BLaER1 treated with 17β-estradiol and CSF1 and Interleukin-3, amounts not matched to agents 10 nM and 100 nM (cell line): Measurements from ENCODE around the gene LHX3.
A peak's percentile ranks its signal among the peaks of the same experiment; 100 is the strongest.
"Not testable (repeated sequence)": the region's sequence is repeated elsewhere in the genome, so short reads cannot be mapped to it uniquely, and the experiment has no call there.

Experiments
- H3K27ac ChIP-seq, 11 experiments: shearing (Covaris generic); formaldehyde crosslinking; 2 replicates each; pipeline ENCODE4 v1.8.1; 2022
- H3K27me3 ChIP-seq, 11 experiments: shearing (Covaris generic); formaldehyde crosslinking; 2 replicates each; pipeline ENCODE4 v1.8.1; 2022
- H3K36me3 ChIP-seq, 11 experiments: shearing (Covaris generic); formaldehyde crosslinking; 2 replicates each; pipeline ENCODE4 v1.8.1; 2022
- H3K4me1 ChIP-seq, 10 experiments: shearing (Covaris generic); formaldehyde crosslinking; 2 replicates each; pipeline ENCODE4 v1.8.1; 2022
- H3K4me2 ChIP-seq, 11 experiments: shearing (Covaris generic); formaldehyde crosslinking; 2 replicates each; pipeline ENCODE4 v1.8.1; 2022
- H3K4me3 ChIP-seq, 10 experiments: shearing (Covaris generic); formaldehyde crosslinking; 2 replicates each; pipeline ENCODE4 v1.8.1; 2022
- H3K9ac ChIP-seq, 11 experiments: shearing (Covaris generic); formaldehyde crosslinking; 2 replicates each; pipeline ENCODE4 v1.8.1; 2022
- H3K9me3 ChIP-seq, 11 experiments: shearing (Covaris generic); formaldehyde crosslinking; replicated peaks in 1 of 11; 2 replicates each; pipeline ENCODE4 v1.8.1; 2022
- H4K20me1 ChIP-seq, 11 experiments: shearing (Covaris generic); formaldehyde crosslinking; 2 replicates each; pipeline ENCODE4 v1.8.1; 2022
- Cebpa-rat ChIP-seq, 11 experiments: shearing (Covaris generic); IDR thresholded peaks; 2 replicates each; pipeline ENCODE4 v1.8.1; 2022

LHX3 gene

DNA sequence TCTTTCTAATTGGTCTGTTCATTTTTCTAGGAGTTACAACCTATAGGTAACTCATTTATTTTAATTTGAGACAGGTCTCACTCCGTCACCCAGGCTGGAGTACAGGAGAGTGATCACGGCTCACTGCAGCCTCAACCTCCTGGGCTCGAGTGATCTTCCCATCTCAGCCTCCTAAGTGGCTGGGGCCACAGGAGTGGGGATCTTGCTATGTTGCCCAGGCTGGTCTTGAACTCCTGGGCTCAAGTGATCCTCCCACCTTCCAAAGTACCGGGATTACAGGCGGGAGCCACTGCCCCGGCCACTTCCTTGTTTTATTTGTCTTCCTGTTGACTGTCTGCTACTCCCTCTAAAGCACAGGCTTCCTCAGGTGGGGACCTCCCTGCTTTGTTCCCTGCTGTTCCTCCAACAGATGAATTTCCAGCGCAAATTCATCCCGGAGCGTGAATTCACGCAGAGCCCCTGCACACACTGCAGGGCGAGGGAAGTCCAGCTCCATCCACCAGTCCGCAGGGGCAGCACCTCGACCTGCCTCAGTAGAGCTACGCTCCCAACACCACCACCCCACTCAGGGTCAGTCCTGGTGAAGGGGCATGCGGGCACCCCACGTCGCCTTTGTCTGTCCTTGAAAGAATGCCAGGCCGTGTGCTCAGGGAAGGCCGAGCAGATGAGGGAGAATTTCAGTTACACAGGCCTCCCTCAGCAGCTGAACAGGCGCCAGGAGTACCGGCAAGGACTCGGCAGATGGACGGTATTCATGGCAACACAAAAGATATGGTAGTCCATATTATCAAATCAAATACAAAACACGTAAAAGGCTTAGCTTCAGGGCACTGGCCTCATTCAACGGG, 34.4 kb upstream of the LHX3 start:
- TF ChIP-seq Cebpa-rat (IDR thresholded peaks at IDR 0.05) = no peak
- Histone ChIP-seq H3K4me1 (peaks cover 61 to 100% (median 100%) of the 10 kb centered on the region in 10 experiments), H3K4me3 (peak overlapping the region in 4 of 10 experiments; percentile 20 to 53 (median 30); a peak in 5 of 20 replicates), H4K20me1 (peaks cover 63 to 100% (median 100%) of the 10 kb centered on the region in 11 experiments; a peak in 21 of 22 replicates), H3K27ac (peak overlapping the region in 5 of 11 experiments; percentile 6 to 57 (median 52); a peak in 9 of 22 replicates), H3K9ac (peak overlapping the region in 6 of 11 experiments; percentile 6 to 66 (median 52); a peak in 11 of 22 replicates), H3K4me2 (peak overlapping the region; percentile 70 to 100 (median 95)), H3K9me3 (no peaks in the 10 kb centered on the region), H3K27me3 (peaks cover 0 to 35% (median 0%) of the 10 kb centered on the region in 11 experiments; a peak in 6 of 22 replicates), H3K36me3 (peaks cover 8 to 47% (median 32%) of the 10 kb centered on the region in 11 experiments; a peak in 20 of 22 replicates)

DNA sequence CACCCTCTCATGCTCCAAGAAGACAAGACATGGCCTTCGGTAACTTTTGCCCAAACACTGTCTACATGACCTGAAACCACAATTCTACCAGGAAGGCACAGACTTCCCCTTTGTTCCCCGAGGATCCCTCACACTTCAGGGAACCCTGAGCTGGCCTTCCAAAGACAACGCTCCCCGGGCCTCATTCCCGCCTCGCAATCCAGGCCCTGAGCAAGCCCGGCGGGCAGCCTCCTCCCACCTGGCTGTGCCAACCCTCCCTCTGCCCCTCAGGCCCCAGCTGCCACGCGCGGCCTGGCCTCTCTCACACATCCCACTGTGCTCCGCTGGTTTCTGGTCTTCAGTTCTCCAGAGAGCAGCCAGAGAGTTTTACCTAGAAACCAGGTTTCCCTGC, 33.4 kb upstream of the LHX3 start:
- Histone ChIP-seq H3K4me2 (peak overlapping the region; percentile 70 to 100 (median 95)), H3K9ac (peak overlapping the region in 7 of 11 experiments; percentile 15 to 66 (median 47); a peak in 13 of 22 replicates), H3K27me3 (peaks cover 0 to 41% (median 0%) of the 10 kb centered on the region in 11 experiments; a peak in 6 of 22 replicates), H3K36me3 (peaks cover 8 to 51% (median 32%) of the 10 kb centered on the region in 11 experiments; a peak in 20 of 22 replicates), H4K20me1 (peaks cover 63 to 100% (median 100%) of the 10 kb centered on the region in 11 experiments; a peak in 21 of 22 replicates), H3K4me1 (peaks cover 60 to 100% (median 100%) of the 10 kb centered on the region in 10 experiments), H3K4me3 (peak overlapping the region in 4 of 10 experiments; percentile 6 to 53 (median 25); a peak in 6 of 20 replicates), H3K27ac (peak overlapping the region in 5 of 11 experiments; percentile 6 to 57 (median 52); a peak in 9 of 22 replicates), H3K9me3 (no peaks in the 10 kb centered on the region)
- no peak for TF ChIP-seq Cebpa-rat (IDR thresholded peaks at IDR 0.05)

DNA sequence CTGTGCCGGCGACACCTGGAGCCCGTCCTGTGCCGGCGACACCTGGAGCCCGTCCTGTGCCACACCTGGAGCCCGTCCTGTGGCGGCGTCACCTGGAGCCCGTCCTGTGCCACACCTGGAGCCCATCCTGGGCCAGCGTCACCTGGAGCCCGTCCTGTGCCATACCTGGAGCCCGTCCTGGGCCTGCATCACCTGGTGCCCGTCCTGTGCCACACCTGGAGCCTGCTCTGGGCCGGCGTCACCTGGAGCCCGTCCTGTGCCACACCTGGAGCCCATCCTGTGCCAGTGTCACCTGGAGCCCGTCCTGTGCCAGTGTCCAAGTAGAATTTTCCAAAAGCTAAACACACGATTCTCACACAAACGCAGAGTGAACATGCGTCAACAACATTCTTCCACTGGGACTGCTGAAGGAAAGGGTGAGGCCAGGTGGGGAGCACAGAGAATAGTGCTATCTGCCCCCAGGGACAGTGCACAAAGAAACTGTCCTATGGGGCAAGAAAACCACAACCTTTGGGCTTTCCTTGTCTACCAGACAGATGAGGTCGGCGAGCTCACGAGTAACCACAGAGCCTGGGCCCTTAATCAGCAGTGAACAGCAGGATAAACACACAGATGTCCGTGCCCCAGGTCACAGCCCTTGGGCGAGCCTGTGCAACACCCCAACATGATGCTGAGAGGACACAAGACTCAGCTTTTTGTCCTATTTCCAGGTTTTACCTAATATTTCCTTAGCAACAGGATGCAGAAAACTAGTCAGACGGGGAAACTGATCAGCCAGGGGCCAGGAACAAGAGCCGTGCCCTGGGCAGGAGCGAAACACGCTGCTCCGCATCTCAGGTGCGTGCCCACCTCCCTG, 32.8 kb upstream of the LHX3 start:
- peak overlapping the region in 5 of 10 experiments; percentile 6 to 53 (median 20); a peak in 8 of 20 replicates for H3K4me3 ChIP-seq
- H3K36me3 ChIP-seq = peaks cover 8 to 51% (median 32%) of the 10 kb centered on the region in 11 experiments; a peak in 20 of 22 replicates
- H3K27me3 ChIP-seq = peaks cover 0 to 44% (median 0%) of the 10 kb centered on the region in 11 experiments; a peak in 6 of 22 replicates
- H4K20me1 ChIP-seq = peaks cover 62 to 100% (median 100%) of the 10 kb centered on the region in 11 experiments; a peak in 21 of 22 replicates
- peak overlapping the region; percentile 70 to 100 (median 95) for H3K4me2 ChIP-seq
- TF ChIP-seq Cebpa-rat (IDR thresholded peaks at IDR 0.05) = peak in 1 of 11 experiments; percentile 36; a peak in 2 of 22 replicates
- peak overlapping the region in 4 of 11 experiments; percentile 48 to 57 (median 53); a peak in 8 of 22 replicates for H3K27ac ChIP-seq
- no peaks in the 10 kb centered on the region for H3K9me3 ChIP-seq
- peak overlapping the region in 7 of 11 experiments; percentile 15 to 66 (median 47); a peak in 13 of 22 replicates for H3K9ac ChIP-seq
- peaks cover 60 to 100% (median 100%) of the 10 kb centered on the region in 10 experiments for H3K4me1 ChIP-seq

DNA sequence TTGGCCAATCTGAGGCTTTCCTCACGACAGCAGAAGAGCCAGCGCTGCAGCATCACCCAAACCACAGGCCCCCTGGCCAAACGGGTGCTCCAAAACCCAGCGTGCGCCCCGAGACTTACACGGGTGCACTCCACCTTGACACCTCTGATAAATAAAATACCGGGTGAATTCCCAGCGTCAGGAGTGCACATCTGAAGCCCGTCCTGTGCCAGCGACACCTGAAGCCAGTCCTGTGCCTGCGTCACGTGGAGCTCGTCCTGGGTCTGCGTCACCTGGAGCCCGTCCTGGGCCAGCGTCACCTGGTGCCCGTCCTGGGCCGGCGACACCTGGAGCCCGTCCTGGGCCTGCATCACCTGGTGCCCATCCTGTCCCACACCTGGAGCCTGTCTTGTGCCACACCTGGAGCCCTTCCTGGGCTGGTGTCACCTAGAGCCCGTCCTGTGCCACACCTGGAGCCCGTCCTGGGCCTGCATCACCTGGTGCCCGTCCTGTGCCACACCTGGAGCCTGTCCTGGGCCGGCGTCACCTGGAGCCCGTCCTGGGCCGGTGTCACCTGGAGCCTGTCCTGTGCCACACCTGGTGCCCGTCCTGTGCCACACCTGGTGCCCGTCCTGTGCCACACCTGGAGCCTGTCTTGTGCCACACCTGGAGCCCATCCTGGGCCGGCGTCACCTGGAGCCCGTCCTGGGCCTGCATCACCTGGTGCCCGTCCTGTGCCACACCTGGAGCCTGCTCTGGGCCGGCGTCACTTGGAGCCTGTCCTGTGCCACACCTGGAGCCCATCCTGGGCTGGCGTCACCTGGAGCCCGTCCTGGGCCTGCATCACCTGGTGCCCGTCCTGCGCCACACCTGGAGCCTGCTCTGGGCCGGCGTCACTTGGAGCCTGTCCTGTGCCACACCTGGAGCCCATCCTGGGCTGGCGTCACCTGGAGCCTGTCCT, 31.8 kb upstream of the LHX3 start:
- Histone ChIP-seq H4K20me1 (peaks cover 53 to 100% (median 99%) of the 10 kb centered on the region in 11 experiments; a peak in 21 of 22 replicates), H3K4me3 (peak overlapping the region in 2 of 10 experiments; percentile 20 to 53; a peak in 3 of 20 replicates), H3K4me1 (peaks cover 63 to 100% (median 100%) of the 10 kb centered on the region in 10 experiments), H3K9ac (0 out of 22 replicates have a peak overlapping the region, but pooled peaks of 1 of the 11 experiments have one; percentile 47), H3K27ac (peak overlapping the region in 3 of 11 experiments; percentile 11 to 52 (median 41); a peak in 2 of 22 replicates), H3K4me2 (peak overlapping the region; percentile 70 to 100 (median 95); a peak in 21 of 22 replicates), H3K36me3 (peaks cover 8 to 43% (median 32%) of the 10 kb centered on the region in 11 experiments; a peak in 20 of 22 replicates), H3K27me3 (peaks cover 0 to 44% (median 0%) of the 10 kb centered on the region in 11 experiments; a peak in 6 of 22 replicates)
- H3K9me3 ChIP-seq = not testable (repeated sequence)

DNA sequence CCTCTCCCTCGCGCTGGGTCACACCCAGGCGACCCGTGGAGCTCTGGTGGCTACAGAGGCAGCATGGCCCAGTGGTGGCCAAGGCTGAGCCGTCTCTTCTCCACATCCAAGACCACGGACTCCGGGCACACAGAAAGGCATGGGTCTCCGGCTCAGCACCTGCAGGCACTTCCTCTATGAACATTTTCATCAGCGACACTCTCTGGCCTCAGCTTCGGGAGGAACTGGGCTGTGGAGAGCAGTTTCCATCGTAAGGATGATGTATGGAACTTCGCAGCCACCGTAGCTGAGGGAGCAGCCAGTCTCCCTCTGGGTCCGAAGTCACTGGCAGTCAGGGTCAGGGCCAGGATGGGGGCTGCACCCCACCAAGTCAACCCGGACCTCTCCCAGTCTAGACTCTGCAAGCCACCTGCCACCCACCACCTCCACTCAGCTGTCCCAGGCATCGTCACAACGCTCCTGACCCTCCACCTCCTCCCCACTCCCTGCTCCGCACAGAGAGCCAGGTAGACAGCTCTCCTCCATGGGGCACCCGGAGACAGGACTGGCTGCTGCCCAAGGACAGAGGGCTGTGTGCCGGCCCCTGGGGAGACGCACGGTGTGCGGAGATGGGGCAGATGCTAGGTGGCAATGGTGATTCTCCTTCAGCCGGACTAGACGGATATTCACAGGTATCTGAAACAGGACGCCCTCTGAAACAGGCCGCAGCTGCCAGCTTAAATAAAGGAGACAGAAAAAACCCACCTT, 31.0 kb upstream of the LHX3 start:
- Histone ChIP-seq H3K4me3 (no peak overlapping the region), H4K20me1 (peaks cover 45 to 100% (median 98%) of the 10 kb centered on the region in 11 experiments; a peak in 21 of 22 replicates), H3K9ac (no peak overlapping the region), H3K4me2 (peak overlapping the region in 9 of 11 experiments; percentile 89 to 99 (median 95); a peak in 17 of 22 replicates), H3K4me1 (peaks cover 61 to 100% (median 99%) of the 10 kb centered on the region in 10 experiments), H3K9me3 (no peaks in the 10 kb centered on the region), H3K36me3 (peaks cover 8 to 44% (median 38%) of the 10 kb centered on the region in 11 experiments; a peak in 20 of 22 replicates), H3K27me3 (peaks cover 0 to 37% (median 0%) of the 10 kb centered on the region in 11 experiments; a peak in 6 of 22 replicates), H3K27ac (no peak overlapping the region)
- TF ChIP-seq Cebpa-rat (IDR thresholded peaks at IDR 0.05) = no peak

DNA sequence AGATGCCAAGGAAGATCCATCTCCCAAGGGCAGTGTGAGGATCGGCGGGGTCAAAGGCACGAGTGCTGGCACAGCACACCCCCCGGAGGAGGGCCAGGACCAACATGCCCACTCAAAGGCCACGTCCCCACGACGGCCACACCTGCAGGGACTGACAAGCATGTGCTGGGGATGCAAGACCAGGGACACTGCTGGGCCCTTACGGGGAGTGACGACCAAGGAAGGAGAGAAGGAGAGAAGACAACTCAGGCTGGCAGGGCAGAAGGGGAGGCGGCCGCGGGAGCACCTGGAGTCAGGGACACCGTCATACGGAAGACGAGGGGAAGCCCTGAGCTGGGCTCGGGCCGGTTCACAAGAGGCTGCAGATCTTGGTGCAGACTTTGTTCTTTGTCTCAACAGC, 30.2 kb upstream of the LHX3 start:
- no peak overlapping the region for H3K27ac ChIP-seq
- H3K4me1 ChIP-seq = peaks cover 54 to 100% (median 98%) of the 10 kb centered on the region in 10 experiments
- H4K20me1 ChIP-seq = peaks cover 38 to 100% (median 98%) of the 10 kb centered on the region in 11 experiments; a peak in 21 of 22 replicates
- no peak for TF ChIP-seq Cebpa-rat (IDR thresholded peaks at IDR 0.05)
- peaks cover 0 to 32% (median 0%) of the 10 kb centered on the region in 11 experiments; a peak in 6 of 22 replicates for H3K27me3 ChIP-seq
- no peak overlapping the region for H3K4me3 ChIP-seq
- H3K9me3 ChIP-seq = no peaks in the 10 kb centered on the region
- peak overlapping the region in 9 of 11 experiments; percentile 77 to 99 (median 94); a peak in 14 of 22 replicates for H3K4me2 ChIP-seq
- H3K9ac ChIP-seq = no peak overlapping the region
- peaks cover 8 to 50% (median 40%) of the 10 kb centered on the region in 11 experiments; a peak in 20 of 22 replicates for H3K36me3 ChIP-seq
